ENCODE measurements around the gene SSR4.

SSR4 gene

DNA sequence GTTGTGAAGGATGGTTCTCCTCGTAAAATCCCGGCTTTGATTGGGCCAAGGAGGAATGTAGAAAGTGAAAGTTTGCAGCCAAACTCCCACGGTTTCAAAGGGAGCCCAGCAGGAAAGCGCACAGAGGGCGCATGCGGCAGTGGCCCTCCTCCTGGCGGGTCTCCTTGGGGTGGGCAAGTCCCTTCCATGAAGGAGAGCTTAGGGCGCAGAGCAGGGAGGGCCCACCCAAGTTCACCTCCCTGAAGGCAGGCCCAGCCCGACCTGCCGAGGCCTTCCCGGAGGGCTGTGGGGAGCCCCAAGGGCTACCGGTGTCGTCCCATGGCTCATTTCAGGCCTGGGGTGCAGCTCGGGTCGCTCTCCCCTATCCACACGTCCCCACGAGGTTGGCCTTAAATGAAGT, 33.8 kb downstream of the SSR4 start:
- no peak for DNase-seq (ENCODE audit: low read depth in 2 of 2, low spot score in 1 of 2)

DNA sequence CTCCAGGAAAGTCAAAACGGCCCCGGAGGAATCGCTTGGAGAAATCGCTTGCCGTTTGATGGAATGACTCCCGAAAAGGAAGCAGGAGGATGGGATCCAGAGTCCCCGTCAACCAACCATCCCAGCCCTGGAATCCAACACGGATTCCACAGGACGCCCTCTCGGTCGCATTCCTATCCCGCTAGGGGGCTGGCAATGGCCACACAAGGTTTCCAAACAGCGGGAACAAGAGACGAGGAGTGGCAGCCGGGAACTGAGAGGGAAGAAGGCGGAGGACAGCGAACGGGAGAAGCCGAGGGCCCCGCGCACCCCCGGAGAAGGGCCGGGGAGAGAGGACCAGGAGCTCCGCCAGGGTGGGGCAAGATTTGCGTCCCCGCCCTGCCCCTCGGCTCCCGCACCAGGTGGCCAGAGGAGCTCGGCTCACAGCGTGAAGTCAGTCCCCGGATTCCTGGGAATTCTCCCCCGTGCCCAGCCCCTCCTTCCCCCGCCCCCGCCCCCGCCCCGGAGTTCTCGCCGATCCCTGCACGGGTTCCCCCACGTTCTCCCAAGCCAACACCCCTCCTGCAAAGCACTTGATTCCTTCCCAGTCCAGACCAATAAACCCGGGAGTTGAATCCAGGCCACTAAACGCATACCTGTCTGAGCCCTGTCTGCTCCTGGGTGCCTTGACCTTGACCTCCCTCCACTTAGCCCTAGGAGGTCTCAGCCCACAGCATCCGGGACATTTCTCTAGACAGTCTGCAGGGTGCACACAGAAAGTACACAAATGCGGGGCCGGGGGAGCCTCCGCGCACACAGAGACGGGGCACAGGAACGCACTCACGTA, 34.5 kb downstream of the SSR4 start:
- DNase-seq (ENCODE audit: low read depth in 2 of 2, low spot score in 1 of 2): no peak

GRCh38 chrX:153829549-153829798, 35.0 kb downstream of the SSR4 start:
- DNase-seq (ENCODE audit: low read depth in 2 of 2, low spot score in 1 of 2): no peak

DNA sequence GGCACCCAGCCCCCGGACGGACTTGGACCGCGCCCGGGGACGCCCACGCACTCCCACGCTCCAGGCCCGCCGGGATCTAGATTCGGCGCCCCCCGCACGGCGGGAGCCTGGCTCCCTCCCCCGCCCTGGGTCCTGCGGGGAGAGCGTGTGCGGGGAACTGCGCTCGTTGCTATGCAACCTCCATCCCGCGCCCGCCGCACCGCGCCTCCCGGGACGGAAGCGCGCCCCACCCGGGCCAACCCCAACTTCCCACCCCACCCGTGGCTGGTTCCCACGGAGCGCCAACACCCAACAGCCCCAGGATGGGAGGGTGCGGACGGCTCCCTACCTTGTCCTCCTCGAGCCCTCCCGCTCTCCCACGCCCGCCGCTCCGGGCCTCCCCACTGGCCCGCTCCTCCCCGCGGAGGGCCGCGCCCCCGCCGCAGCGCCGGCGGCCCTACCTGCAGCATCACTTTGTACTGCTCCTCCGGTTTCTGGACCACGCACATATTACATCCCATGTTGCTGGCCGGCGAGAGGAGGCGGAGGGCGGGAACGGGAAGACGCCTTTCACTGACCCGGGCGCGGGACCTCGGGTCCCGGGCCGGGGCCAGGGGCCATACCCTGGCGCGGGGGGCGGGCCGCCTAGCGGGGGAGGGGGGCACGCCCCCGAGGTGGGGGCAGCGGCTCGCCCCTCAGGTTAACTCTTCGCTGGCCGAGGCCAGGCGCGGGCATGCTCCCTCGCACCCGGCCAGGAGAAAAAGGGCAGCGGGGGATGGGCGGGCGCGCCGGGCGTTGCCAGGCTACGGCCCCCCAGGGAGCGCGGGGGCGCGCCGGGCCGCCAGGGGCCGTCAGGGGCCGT, 35.6 kb downstream of the SSR4 start, which contains the start of gene PDZD4:
TSS of gene PDZD4 (minus strand) at position 746 of the 841 bp plus-strand sequence. CDS start at position 500, 246 bp downstream.
- DNase-seq (ENCODE audit: low read depth in 2 of 2, low spot score in 1 of 2): no peak

GRCh38 chrX:153830640-153831428, 36.4 kb downstream of the SSR4 start:
- no peak for DNase-seq (ENCODE audit: low read depth in 2 of 2, low spot score in 1 of 2)

DNA sequence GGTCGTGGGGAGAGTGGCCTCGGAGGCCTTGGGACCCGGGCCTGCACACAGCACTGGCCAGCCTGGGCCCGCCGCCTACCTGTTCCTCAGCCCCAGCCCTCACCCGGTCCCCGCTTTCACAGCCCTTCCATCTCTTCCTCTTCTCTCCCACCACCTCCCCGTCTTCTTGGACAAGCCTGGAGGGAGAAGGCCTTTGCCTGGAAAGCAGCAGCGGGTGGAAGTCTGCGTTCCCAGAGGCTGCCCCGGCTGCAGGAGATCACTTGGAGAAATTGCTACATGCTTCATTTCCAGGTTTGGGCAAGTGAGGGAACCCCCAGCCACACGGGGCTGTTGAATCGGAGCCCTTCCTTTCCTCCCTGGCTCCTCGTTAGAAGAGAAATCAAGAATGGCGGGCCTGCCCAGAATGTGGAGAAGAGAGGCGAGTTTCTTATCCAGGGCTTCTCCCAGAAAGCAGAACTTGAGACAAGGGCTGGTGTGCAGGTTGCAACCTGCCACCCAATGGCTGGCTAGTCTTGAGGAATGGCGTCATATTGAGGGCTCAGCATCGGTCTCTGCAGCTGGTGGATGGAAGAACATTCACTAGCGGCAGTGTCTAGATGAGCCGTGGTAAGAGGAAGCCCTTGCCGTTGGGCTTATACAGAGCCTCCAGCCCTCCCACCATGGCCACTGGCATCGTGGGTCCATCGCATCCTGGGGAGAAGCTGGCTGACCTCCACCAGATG, 37.1 kb downstream of the SSR4 start:
- no peak for DNase-seq (ENCODE audit: low read depth in 2 of 2, low spot score in 1 of 2)

DNA sequence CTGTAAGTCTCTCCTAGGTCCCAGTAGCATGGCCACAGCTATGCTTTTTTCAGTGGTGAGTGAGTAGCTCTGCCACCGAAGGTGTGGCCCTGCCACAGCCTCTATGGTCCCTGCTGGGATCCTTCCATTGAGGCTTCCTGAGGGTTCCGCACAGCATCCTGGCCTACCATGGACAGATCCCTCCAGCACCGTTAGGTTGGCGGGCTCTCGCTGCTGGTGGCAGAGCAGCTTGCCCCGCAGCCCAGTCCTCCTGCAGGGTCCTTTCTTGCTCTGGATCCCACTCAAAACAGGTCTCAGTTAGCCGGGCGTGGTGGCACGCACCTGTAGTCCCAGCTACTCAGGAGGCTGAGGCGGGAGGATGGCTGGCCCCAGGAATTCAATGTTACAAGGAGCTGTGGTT, 38.3 kb downstream of the SSR4 start:
- no peak for DNase-seq (ENCODE audit: low read depth in 2 of 2, low spot score in 1 of 2)

DNA sequence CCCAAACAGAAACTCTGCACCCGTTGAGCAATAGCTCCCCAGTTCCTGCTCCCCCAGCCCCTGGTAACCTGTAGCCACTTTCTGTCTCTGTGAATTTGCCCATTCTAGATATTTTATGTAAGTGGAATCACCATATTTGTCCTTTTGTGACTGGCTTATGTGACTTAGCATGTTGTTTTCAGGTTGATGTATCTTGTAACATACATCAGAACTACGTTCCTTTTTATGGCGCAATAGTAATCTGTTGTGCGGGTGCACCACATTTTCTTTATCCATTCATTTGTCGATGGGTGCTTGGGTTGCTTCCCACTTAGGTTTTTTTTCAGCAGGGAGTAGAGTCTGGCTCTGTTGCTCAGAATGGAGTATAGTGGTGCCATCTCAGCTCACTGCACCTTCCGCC, 42.5 kb downstream of the SSR4 start:
- DNase-seq (ENCODE audit: low read depth in 2 of 2, low spot score in 1 of 2): no peak

DNA sequence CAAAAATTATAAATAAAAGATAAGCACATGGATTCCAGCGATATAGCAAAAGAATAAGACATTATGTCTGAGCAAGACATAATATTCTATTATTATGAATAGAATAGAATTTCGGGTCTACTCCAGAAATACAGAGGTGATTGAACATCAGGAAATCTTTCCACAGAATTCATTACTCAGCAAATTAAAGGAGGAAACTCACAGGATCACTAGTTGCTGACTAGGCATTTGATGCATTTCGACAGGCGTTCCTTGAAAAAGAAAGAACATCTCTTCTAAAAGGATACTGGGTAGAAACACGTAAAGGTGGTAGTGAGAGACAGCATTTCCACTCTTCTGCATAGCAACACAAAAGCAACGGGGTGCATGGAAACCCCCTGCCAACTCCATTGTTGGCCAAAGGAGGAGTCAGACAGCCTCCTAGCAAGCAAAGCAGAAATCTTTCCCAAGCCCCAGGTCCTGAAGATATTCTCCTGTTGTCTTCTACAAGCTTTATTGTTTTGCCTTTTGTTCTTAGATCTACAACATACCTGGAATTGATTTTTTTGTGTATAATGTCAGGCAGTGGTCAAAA, 50.1 kb downstream of the SSR4 start:
- no peak for DNase-seq (ENCODE audit: low read depth in 2 of 2, low spot score in 1 of 2)

DNA sequence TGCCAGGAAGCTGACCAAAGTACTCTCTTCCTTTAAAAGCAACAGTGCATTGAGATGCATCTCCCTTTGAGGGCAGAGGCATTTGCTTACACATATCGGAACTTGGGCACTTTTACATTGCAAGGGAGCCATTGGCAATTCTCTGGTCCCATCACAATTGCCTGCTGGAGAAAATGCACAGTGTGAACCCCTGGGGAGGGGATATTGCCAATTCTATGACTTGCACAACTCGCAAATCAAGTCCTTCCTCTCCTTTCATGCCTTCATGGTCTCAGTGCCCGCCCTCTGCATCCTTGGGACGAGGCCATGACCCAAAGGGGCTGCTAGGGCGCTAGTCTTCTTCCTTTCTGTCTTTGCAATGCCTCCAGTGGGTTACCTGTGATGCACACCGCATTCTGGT, 50.7 kb downstream of the SSR4 start:
- no peak for DNase-seq (ENCODE audit: low read depth in 2 of 2, low spot score in 1 of 2)

GRCh38 chrX:153845842-153846241, 51.4 kb downstream of the SSR4 start:
- no peak for DNase-seq (ENCODE audit: low read depth in 2 of 2, low spot score in 1 of 2)

Data from stimulated activated CD8-positive, alpha-beta memory T cell treated with anti-CD3 and anti-CD28 coated beads, Interleukin-4, amount 100 ng/mL, for 4 hours (primary cell).